GM19238 (cell line): Measurements from ENCODE around the gene BCL2L12.

Experiments used
- DNase-seq: peaks from one replicate; pipeline ENCODE4 v3.0.0; 2011; ENCODE audit warnings: low spot score; ENCODE audit not compliant: insufficient read length

Gene BCL2L12

DNA sequence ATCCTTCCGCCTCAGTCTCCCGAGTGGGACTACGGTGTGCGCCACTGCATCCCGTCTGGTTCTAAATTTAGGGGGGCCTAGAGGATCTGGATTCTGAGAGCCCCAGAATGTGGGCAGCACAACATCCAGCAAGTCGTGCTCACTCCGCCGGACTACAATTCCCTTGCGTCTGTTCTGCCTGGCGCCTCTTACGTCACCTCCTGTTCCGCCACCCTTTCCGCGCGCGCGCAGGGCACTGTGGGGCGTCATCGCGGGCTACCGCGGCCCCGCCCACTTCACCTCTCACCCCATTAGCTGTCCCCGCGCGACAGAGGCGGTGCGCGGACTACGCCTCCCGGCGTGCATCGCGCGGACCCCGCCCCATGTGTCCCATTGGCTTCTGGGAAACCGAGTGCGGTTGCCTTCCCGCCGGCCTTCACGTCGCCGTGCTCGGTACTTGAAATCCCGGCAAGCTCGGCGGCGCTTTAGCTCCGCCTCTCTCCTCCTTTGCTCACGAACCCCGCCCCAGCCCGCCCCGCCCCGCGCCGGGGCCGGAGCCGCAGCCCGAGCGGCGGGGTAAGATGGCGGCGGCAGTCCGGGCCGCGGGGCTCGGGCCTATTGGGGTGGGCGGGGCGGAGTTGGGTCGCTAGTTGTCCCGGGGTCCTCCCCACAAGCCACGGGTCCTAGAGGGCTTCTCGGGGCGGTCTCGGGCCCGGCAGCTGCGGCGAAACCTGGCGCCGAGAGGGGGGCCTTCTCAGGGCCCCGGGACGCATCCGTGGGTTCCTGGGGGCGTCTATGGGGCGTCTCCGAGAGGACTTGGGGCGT is 23.8 kb upstream of the BCL2L12 start, which contains the start of gene SCAF1:
SCAF1 (plus strand) TSS at position 522 of the 804 bp plus-strand sequence. CDS start 2,818 bp downstream, outside the sequence.
- DNase-seq, result peak; percentile 97

DNA sequence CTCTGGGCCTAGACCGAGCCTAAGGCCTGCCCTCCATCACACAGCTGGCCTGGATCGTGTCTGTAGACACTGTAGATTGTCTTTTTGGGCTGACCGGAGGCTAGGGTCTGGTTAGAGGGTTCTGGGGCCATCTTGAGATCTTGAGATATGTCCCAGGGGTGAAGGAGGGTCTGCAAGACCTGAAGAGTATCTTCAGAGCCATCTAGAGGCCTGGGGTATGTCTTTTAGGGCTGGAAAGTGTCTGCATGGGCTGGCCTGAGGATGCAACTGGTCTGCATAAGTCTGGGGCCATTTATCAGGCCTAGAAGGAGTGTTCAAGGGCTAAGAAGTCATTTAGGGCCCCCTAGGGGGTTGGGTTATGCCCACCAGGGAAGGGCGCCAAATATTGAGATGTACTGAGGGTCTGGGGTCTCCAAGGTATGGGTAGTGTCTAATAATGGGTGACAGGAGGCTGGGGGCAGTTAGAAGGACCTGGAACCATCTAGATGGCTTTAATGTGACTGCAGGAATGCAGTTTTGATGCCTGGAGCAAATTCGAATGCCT is 23.2 kb upstream of the BCL2L12 start:
- no peak for DNase-seq

DNA sequence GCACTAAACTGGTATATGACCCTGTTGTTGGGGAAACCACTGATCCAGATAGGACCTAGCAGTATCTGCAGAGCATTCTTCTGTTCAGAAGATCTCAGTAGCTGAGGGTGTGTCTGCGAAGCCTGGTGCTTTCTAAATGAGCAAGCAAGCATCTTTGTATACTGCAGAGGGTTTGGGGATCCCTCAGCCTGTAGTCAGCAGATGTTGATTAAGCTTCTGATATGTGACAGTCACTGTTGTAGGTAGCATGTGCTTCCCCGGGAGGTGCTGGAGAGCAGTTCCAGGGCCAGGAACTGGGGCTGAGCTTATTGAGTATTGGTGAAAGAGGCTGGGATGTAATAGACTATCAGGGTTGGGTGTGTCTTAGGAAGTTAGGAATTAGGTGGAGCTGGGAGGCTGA is 22.3 kb upstream of the BCL2L12 start:
- no peak for DNase-seq

- no peak for DNase-seq
These were observed 20.1 kb upstream of the BCL2L12 start for GRCh38 chr19:49645592-49645991.

DNA sequence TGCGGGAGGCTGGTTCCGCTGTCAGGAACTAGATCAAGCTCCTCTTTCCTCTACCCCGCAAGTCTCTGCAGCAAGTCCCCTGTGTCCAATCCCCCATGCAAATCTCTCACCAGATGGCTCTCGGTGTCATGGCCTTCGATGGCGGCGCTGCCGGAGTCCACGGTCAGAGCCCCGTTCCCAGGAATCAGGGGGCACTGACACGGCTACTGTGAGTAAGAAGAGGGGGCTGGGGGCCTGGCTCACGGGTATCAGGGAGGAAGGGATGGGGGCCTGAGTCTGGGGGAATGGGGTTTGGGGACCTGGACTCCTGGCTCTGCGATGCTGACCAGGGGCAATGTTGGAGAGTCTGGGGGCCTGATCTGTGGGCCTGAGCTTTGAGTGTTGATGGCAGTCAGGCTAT is 19.7 kb upstream of the BCL2L12 start:
- no peak for DNase-seq

DNA sequence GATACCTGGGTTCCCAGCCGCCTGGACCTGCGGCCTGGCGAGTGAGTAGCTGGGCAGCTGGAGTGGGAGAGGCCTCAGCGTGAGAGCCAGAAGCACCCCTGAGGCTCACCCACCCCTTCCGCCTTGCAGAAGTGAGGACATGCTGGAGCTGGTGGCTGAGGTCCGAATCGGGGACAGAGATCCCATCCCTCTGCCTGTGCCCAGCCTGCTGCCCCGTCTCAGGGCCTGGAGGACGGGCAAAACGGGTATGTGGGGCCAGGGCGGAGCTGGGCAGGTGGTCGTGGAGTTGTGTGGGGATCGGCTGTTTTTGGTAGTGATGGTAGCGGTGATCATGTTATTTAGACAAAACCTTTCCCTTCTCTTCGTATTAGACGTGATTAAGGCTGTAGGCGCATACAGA is 19.1 kb upstream of the BCL2L12 start:
- DNase-seq, result no peak

DNA sequence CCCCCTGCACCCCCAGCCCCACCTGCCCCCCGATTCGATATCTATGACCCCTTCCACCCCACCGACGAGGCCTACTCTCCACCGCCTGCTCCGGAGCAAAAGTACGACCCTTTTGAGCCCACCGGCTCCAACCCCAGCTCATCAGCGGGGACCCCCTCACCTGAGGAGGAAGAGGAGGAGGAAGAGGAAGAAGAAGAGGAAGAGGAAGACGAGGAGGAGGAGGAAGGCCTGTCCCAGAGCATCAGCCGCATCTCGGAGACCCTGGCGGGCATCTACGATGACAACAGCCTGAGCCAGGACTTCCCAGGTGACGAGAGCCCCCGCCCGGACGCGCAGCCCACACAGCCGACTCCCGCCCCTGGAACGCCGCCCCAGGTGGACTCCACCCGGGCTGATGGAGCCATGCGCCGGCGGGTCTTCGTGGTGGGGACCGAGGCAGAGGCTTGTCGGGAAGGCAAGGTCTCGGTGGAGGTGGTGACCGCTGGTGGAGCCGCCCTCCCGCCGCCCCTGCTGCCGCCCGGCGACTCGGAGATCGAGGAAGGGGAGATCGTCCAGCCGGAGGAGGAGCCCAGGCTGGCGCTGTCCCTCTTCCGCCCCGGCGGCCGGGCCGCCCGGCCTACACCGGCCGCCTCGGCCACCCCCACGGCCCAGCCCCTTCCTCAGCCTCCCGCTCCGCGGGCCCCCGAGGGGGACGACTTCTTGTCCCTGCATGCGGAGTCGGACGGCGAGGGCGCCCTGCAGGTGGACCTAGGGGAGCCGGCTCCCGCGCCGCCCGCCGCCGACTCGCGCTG is 14.5 kb upstream of the BCL2L12 start:
- DNase-seq, result no peak

GRCh38 chr19:49651820-49652550 is 13.7 kb upstream of the BCL2L12 start:
- no peak for DNase-seq

DNA sequence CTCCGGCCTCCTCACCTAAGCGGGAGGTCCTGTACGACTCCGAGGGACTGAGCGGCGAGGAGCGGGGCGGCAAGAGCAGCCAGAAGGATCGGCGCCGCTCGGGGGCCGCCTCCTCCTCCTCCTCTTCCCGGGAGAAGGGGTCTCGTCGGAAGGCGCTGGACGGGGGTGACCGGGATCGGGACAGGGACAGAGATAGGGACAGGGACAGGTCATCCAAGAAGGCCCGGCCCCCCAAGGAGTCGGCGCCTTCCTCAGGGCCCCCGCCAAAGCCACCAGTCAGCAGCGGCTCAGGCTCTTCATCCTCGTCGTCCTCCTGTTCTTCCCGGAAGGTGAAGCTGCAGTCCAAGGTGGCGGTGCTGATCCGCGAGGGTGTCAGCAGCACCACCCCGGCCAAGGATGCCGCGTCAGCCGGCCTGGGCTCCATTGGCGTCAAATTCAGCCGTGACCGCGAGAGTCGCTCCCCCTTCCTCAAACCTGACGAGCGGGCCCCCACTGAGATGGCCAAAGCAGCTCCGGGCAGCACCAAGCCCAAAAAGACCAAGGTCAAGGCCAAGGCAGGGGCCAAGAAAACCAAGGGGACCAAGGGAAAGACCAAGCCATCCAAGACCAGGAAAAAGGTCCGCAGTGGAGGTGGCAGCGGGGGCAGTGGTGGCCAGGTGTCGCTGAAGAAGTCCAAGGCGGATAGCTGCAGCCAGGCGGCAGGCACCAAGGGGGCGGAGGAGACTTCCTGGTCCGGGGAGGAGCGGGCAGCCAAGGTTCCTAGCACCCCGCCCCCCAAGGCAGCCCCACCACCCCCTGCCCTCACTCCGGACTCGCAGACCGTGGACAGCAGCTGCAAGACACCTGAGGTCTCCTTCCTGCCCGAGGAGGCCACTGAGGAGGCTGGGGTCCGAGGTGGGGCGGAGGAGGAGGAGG is 12.9 kb upstream of the BCL2L12 start:
- DNase-seq, result no peak

DNA sequence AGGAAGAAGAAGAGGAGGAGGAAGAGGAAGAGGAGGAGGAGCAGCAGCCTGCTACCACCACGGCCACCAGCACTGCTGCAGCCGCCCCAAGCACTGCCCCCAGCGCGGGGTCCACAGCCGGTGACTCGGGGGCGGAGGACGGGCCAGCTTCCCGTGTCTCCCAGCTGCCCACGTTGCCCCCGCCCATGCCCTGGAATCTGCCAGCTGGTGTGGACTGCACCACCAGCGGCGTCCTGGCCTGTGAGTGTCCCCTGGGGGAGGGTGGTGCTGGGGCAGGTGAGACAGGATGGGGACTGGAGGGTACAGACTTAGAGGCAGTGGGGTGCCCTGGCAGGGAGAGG is 12.3 kb upstream of the BCL2L12 start:
- no peak for DNase-seq

- DNase-seq, result no peak
These were observed 11.2 kb upstream of the BCL2L12 start for GRCh38 chr19:49654581-49654980.

DNA sequence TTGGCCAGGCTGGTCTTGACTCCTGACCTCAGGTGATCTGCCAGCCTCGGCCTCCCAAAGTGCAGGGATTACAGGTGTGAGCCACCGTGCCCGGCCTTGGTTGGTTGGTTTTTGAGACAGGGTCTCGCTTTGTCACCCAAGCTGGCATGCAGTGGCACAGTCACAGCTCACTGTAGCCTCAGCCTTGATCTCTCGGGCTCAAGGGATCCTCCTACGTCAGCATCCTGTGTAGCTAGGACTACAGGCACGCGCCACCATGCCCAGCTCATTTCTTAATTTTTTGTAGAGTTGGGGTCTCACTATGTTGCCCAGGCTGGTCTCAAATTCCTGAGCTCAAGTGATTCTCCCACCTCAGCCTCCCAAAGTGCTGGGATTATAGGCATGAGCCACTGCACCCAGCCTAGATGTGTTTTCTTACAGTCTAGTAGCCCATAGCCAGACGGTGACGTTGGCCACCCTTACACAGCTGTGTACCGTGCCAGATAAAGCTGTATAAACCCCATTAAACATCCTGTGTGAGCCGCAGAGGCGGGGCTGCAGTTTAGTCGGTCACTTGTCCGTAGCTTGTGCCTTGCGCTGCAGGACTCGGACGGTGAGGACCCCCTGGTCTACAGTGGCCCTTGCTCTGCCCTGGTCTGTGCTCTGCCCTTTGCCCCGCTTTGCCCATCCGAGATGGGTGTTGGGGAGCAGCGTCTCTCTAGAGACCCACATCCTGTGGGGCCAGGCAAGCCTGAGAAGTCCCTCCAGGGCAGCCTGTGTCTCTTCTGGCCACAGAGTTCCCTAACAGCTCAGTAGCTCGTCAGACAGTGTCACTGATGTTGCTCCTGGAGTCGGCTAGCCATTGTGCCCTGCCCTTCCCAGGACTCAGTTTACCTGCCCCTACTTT is 9.9 kb upstream of the BCL2L12 start:
- no peak for DNase-seq

GRCh38 chr19:49656456-49657109 is 9.2 kb upstream of the BCL2L12 start:
- no peak for DNase-seq

DNA sequence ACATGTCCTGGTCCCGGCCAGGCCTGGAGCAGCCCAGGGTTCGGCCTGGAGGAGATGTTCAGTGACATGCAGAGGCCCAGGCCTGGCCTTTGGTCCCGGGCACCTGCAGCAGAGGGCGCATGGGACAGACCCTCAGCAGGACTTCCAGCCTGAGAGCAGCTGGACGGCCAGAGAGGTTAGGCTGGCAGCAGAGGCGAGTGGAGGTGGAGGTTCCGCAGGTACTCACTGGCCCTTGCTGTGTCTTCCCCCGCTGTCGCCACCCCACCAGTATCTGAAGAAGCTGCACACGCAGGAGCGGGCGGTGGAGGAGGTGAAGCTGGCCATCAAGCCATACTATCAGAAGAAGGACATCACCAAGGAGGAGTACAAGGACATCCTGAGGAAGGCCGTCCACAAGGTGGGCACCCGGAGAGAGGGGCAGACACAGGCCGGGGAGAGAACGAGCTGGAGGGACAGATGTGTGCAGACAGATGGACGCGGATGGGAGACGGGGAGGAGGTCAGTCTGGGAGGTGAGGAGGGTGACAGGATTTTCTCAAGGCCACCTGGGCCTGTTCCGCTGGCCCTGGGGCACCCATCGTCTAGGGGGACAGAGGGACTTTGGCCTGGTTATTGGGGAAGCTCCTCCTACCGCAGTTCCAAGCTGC is 8.1 kb upstream of the BCL2L12 start:
- no peak for DNase-seq

DNA sequence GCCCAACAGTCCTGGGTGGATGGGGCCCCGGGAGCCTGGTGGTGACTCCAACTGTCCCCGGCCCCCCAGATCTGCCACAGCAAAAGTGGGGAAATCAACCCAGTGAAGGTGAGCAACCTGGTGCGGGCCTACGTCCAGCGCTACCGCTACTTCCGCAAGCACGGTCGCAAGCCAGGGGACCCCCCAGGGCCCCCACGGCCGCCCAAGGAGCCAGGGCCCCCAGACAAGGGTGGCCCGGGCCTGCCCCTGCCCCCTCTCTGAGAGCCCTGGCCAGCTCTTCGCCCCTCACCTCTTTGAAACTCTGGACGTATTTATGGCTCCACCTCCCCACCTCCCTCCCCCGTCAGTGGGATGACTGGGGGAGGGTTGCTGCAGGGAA is 7.6 kb upstream of the BCL2L12 start:
- no peak for DNase-seq

DNA sequence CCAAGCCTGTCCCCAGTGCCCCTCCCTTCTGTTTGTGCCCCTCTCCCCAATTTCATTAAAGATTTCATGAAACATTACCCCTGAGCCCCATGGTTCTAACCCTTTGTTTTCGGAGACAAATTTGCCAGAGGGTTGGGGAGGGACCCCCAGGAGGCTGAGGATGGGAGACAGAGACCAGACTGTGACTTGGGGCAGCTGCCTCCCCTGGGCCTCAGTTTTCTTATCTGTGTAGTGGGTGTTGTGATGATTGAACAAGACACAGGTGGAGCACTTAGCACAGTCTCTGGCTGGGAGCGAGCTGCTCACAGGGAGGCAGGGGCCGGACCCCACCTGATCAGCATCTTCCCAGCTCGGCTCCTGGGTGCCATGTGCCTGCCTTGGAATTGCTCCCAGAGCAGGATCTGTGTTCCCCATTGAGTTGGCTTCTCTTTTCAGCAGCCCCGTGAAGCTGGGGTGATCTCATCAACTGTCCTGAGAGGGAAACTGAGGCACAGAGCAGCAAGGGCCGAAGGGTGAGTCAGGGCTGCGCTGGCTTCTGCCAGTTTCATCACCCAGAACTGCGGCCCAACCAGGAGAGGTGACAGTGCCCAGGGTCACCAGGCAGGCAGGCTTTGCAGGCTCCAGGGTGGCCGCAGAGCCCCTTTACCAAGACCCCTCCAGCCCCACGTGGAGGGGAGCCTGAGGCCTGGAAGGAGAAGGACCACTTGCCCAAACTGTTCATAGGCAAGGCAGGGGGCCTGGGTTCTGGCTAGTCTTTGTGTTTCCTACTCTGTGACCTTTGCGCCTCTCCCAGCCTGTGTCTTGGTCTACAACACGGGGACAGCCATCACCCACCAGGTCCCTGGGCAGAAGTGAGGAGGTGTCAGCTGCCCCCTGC is 6.9 kb upstream of the BCL2L12 start:
- no peak for DNase-seq

DNA sequence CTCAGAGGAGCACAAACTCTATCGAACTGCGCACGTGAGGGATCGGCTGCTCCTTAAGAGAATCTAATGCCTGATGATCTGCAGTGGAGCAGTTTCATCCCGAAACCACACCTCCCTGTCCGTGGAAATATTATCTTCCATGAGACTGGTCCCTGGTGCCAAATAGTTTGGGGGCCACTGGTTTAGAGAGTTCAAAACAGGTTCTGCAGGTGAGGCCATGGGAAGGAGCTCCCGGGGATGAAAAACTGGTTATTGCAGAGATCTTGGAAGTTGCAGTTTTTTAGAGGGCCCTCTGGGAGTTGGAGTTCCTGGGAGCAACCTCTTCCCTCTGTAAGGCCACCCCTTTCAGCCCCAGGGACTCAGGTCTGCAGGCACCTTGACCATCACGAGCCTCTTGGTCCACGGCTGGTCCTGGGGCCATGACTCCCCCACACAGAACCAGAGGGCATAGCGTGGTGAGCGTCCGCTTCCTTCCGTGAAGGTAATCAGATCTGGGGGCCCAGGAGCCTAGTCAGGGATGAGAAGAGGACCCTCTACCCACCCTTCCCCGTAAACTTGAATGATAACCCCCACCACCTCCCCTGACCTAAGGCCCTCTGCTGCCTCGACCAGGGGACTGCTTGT is 5.3 kb upstream of the BCL2L12 start:
- no peak for DNase-seq
